Breast epithelium (tissue), 3 donors: ENCODE data around the gene PNPLA1.

Experiments
- POLR2AphosphoS5 ChIP-seq, 3 donors: sonication (generic); formaldehyde crosslinking; IDR thresholded peaks; one replicate each; pipeline ENCODE4 v1.6.1; 2017; ENCODE audit warnings: antibody characterized with exemption in 3 of 3
- TF ChIP-seq, protein P1 (sequence below), 3 donors: fragments of 450-650 bp; IDR thresholded peaks; one replicate each; pipeline ENCODE4 v1.5.1; 2016 to 2017; ENCODE audit warnings: antibody characterized with exemption in 3 of 3, mild to moderate bottlenecking in 3 of 3, moderate library complexity in 3 of 3

DNA sequence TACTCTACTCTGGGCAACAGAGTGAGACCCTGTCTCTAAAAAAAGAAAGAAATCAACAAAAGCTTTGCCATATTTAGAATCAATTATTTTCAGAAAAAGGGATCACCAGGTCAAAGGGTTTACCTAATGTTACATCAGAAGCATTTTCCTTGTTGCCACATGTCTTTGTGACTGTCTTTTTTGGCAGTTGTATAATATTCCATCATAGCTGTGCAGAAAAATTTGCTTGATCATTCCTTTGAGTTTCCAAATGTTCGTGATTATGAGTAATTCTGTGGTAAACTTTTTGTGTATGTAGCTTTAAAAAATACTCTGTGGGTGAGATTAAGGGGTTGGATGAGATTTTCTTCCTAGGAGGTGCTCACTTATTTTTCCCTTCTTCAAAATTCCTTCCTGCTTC, 26.4 kb downstream of the PNPLA1 start:
- TF ChIP-seq, protein P1, sequence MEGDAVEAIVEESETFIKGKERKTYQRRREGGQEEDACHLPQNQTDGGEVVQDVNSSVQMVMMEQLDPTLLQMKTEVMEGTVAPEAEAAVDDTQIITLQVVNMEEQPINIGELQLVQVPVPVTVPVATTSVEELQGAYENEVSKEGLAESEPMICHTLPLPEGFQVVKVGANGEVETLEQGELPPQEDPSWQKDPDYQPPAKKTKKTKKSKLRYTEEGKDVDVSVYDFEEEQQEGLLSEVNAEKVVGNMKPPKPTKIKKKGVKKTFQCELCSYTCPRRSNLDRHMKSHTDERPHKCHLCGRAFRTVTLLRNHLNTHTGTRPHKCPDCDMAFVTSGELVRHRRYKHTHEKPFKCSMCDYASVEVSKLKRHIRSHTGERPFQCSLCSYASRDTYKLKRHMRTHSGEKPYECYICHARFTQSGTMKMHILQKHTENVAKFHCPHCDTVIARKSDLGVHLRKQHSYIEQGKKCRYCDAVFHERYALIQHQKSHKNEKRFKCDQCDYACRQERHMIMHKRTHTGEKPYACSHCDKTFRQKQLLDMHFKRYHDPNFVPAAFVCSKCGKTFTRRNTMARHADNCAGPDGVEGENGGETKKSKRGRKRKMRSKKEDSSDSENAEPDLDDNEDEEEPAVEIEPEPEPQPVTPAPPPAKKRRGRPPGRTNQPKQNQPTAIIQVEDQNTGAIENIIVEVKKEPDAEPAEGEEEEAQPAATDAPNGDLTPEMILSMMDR (IDR thresholded peaks at IDR 0.05), result no peak
- no peak for TF ChIP-seq POLR2AphosphoS5 (IDR thresholded peaks at IDR 0.05)
